SK-N-SH (cell line): ENCODE data around the gene MMAB. TPM values are rescaled to one million over a fixed set of nuclear protein-coding genes. Genes with fewer than 3 reads are reported as not detected.

Source experiments
- CTCF ChIA-PET: fragments of 300-600, 350-600 bp; formaldehyde crosslinking; extraction: SDS; loops from one replicate; lab custom pipeline; 2021; lab: Yijun Ruan, JAX
- POLR2A ChIA-PET: fragments of 350-600 bp; sonication (Branson Sonifier 250); formaldehyde crosslinking; extraction: SDS; loops from one replicate; lab custom pipeline; 2020; ENCODE audit warnings: antibody characterized with exemption, inconsistent platforms; lab: Yijun Ruan, JAX
- DNase-seq: peaks from one replicate; pipeline ENCODE4 v3.0.0; 2012
- H2AFZ ChIP-seq: fragments of 200-600 bp; sonication (generic); 2 replicates; pipeline ENCODE4 v1.8.1; 2016; ENCODE audit warnings: antibody characterized with exemption, mild to moderate bottlenecking, low read depth
- H3F3A ChIP-seq: fragments of 200-600 bp; sonication (generic); replicated peaks from 2 replicates; pipeline ENCODE3; 2016; ENCODE audit warnings: antibody characterized with exemption, mild to moderate bottlenecking; ENCODE audit not compliant: insufficient read depth
- H3K27ac ChIP-seq, 2 experiments: fragments of 200-500 bp in 1 of 2; fragments of 200-600 bp in 1 of 2; sonication (Bioruptor generic) in 1 of 2; sonication (generic), shearing (Covaris generic) in 1 of 2; 2 replicates each; pipeline versions ENCODE4 v1.5.1 to v1.6.1; 2014 to 2016; ENCODE audit warnings: low read depth in 2 of 2, inconsistent platforms in 1 of 2, low read length in 1 of 2, mild to moderate bottlenecking in 1 of 2, mixed read lengths in 1 of 2
- H3K27me3 ChIP-seq: fragments of 200-600 bp; sonication (generic), shearing (Covaris generic); 2 replicates; pipeline ENCODE4 v1.6.1; 2016; ENCODE audit warnings: mixed run types; ENCODE audit not compliant: insufficient read depth
- H3K36me3 ChIP-seq, 2 experiments: fragments of 200-500 bp in 1 of 2; fragments of 200-600 bp in 1 of 2; sonication (Bioruptor generic) in 1 of 2; sonication (generic) in 1 of 2; replicated peaks in 1 of 2; 2 replicates each; pipeline versions ENCODE3 to v1.5.1; 2014 to 2016; ENCODE audit warnings: low read length in 1 of 2, mild to moderate bottlenecking in 1 of 2; ENCODE audit not compliant: insufficient read depth in 2 of 2, control insufficient read depth in 1 of 2
- H3K4me1 ChIP-seq, 2 experiments: fragments of 200-500 bp in 1 of 2; fragments of 200-600 bp in 1 of 2; sonication (Bioruptor generic) in 1 of 2; sonication (generic), shearing (Covaris generic) in 1 of 2; 2 replicates each; pipeline versions ENCODE4 v1.5.1 to v1.6.1; 2014 to 2016; ENCODE audit warnings: low read depth in 1 of 2, low read length in 1 of 2, mixed run types in 1 of 2; ENCODE audit not compliant: insufficient read depth in 2 of 2, control insufficient read depth in 1 of 2
- H3K4me2 ChIP-seq: fragments of 200-600 bp; sonication (generic), shearing (Covaris generic); 2 replicates; pipeline ENCODE4 v1.6.1; 2017; ENCODE audit warnings: mixed run types
- H3K4me3 ChIP-seq, 2 experiments: fragments of 200-500 bp in 1 of 2; fragments of 200-600 bp in 1 of 2; sonication (Bioruptor generic) in 1 of 2; sonication (generic), shearing (Covaris generic) in 1 of 2; 2 replicates each; pipeline versions ENCODE4 v1.5.1 to v1.8.1; 2014 to 2016; ENCODE audit warnings: low read depth in 2 of 2, inconsistent platforms in 1 of 2, low read length in 1 of 2, mild to moderate bottlenecking in 1 of 2, mixed read lengths in 1 of 2, moderate library complexity in 1 of 2
- H3K79me2 ChIP-seq: fragments of 200-600 bp; sonication (generic); 2 replicates; pipeline ENCODE4 v1.8.1; 2017; ENCODE audit warnings: mild to moderate bottlenecking; ENCODE audit not compliant: insufficient read depth
- H3K9ac ChIP-seq: fragments of 200-600 bp; sonication (generic); 2 replicates; pipeline ENCODE4 v1.6.1; 2017; ENCODE audit warnings: mixed run types
- H3K9me2 ChIP-seq: fragments of 200-600 bp; sonication (generic); 2 replicates; pipeline ENCODE4 v1.6.1; 2017; ENCODE audit warnings: mixed run types
- H3K9me3 ChIP-seq: fragments of 200-600 bp; sonication (generic); 2 replicates; pipeline ENCODE4 v1.6.1; 2017; ENCODE audit warnings: mixed run types, mild to moderate bottlenecking, moderate library complexity
- H4K20me1 ChIP-seq: fragments of 200-600 bp; sonication (generic); 2 replicates; pipeline ENCODE4 v1.6.1; 2017; ENCODE audit warnings: mild to moderate bottlenecking, mixed run types; ENCODE audit not compliant: insufficient read depth
- CHD2 ChIP-seq: fragments of 150-350 bp; IDR thresholded peaks from 2 replicates; pipeline ENCODE4 v1.6.1; 2018; ENCODE audit warnings: low read length; ENCODE audit not compliant: partially characterized antibody
- FOXJ3 ChIP-seq: sonication (generic); formaldehyde crosslinking; IDR thresholded peaks from 2 replicates; pipeline ENCODE4 v1.5.1; 2020; ENCODE audit warnings: mild to moderate bottlenecking, missing genetic modification reagents
- FOXM1 ChIP-seq: IDR thresholded peaks from 2 replicates; pipeline ENCODE4 v1.4.0; 2012; ENCODE audit warnings: low read depth, mild to moderate bottlenecking
- IRF3 ChIP-seq: fragments of 150-350 bp; IDR thresholded peaks from 2 replicates; pipeline ENCODE4 v1.6.1; 2016; ENCODE audit warnings: mild to moderate bottlenecking, low read depth, low read length
- MAX ChIP-seq: IDR thresholded peaks from 2 replicates; pipeline ENCODE4 v1.4.0; 2012; ENCODE audit warnings: low read depth
- MEF2A ChIP-seq: IDR thresholded peaks from 2 replicates; pipeline ENCODE4 v1.4.0; 2012; ENCODE audit warnings: low read depth, borderline replicate concordance
- MXI1 ChIP-seq: IDR thresholded peaks from 2 replicates; pipeline ENCODE4 v1.6.1; 2012; ENCODE audit warnings: mild to moderate bottlenecking, low read depth, low read length, improper control_type of control experiment
- NFIC ChIP-seq: IDR thresholded peaks from 2 replicates; pipeline ENCODE4 v1.4.0; 2012; ENCODE audit warnings: borderline replicate concordance
- PBX3 ChIP-seq: IDR thresholded peaks from 2 replicates; pipeline ENCODE4; 2012
- RAD21 ChIP-seq: IDR thresholded peaks from 2 replicates; pipeline ENCODE4 v1.6.1; 2012; ENCODE audit warnings: mild to moderate bottlenecking, low read length
- RFX5 ChIP-seq: IDR thresholded peaks from 2 replicates; pipeline ENCODE4 v1.6.1; 2012; ENCODE audit warnings: mild to moderate bottlenecking, improper control_type of control experiment, low read length
- RXRA ChIP-seq: IDR thresholded peaks from 2 replicates; pipeline ENCODE4 v1.4.0; 2012; ENCODE audit warnings: low read depth, mild to moderate bottlenecking, borderline replicate concordance
- SMC3 ChIP-seq: IDR thresholded peaks from 2 replicates; pipeline ENCODE4 v1.6.1; 2012; ENCODE audit warnings: low read depth, low read length, improper control_type of control experiment
- TAF1 ChIP-seq: IDR thresholded peaks from 2 replicates; pipeline ENCODE4 v1.6.1; 2012; ENCODE audit warnings: low read depth, mild to moderate bottlenecking, low read length, moderate library complexity, borderline replicate concordance
- TCF12 ChIP-seq: IDR thresholded peaks from 2 replicates; pipeline ENCODE4 v1.4.0; 2012
- USF1 ChIP-seq: IDR thresholded peaks from 2 replicates; pipeline ENCODE4 v1.4.0; 2012; ENCODE audit warnings: low read depth, borderline replicate concordance
- YY1 ChIP-seq: IDR thresholded peaks from 2 replicates; pipeline ENCODE4 v1.4.0; 2012; ENCODE audit warnings: low read depth, mild to moderate bottlenecking
- WGBS: methylation state at CpG from one replicate; pipeline ENCODE4 v1.1.6; 2017; ENCODE audit warnings: low lambda C conversion rate; 5-methylcytosine and 5-hydroxymethylcytosine counted together
- polyA plus RNA-seq, 3 experiments: library from polyadenylated mRNA; depleted of rRNA; stranded (reverse); fragments of >200 nt; gene quantifications; 2 replicates each; pipeline ENCODE4 v1.2.3, GENCODE V29; 2012

The MMAB gene
- polyA plus RNA-seq, 1 of the 3 experiments (the other 2 are of a cell fraction), result 15.9 TPM

- Histone ChIP-seq H3K9me2 (no peaks in the 10 kb centered on the region), H4K20me1 (no peaks in the 10 kb centered on the region), H3F3A (no peaks in the 10 kb centered on the region), H3K27ac (no peak overlapping the region), H3K4me1 (peaks cover 0 to 5% of the 10 kb centered on the region in 2 experiments; a peak in 1 of 4 replicates), H3K36me3 (peaks cover 0 to 21% of the 10 kb centered on the region in 2 experiments), H3K9ac (no peak overlapping the region), H3K9me3 (no peaks in the 10 kb centered on the region), H2AFZ (no peak overlapping the region), H3K4me3 (no peak overlapping the region), H3K27me3 (no peaks in the 10 kb centered on the region), H3K79me2 (no peaks in the 10 kb centered on the region), H3K4me2 (no peak overlapping the region)
- CTCF ChIA-PET, result interaction anchor here (1.9 kb wide), 1 partner anchor 47 kb away, joined by 5 read pairs; no protein-coding TSS in a partner anchor
- TF ChIP-seq CHD2 (no peak), TCF12 (no peak), NFIC (no peak)
- DNase-seq, result no peak
- POLR2A ChIA-PET, result no interaction called here
- WGBS, result 94% methylated on average over 3 of the region's 3 CpGs
Measured at GRCh38 chr12:109567967-109568366, 5.3 kb downstream of the MMAB start.

- Histone ChIP-seq H3K4me2 (no peak overlapping the region), H3K27me3 (no peaks in the 10 kb centered on the region), H3K79me2 (no peaks in the 10 kb centered on the region), H3K9me2 (no peaks in the 10 kb centered on the region), H3K36me3 (peaks cover 0 to 21% of the 10 kb centered on the region in 2 experiments), H3F3A (no peaks in the 10 kb centered on the region), H3K4me1 (no peaks in the 10 kb centered on the region; a peak in 1 of 4 replicates), H2AFZ (no peak overlapping the region), H3K4me3 (no peak overlapping the region), H3K27ac (no peak overlapping the region), H4K20me1 (no peaks in the 10 kb centered on the region), H3K9me3 (no peaks in the 10 kb centered on the region), H3K9ac (no peak overlapping the region)
- POLR2A ChIA-PET, result interaction anchor here (0.6 kb wide), 1 partner anchor 96 kb away, joined by 3 read pairs; no protein-coding TSS in a partner anchor
- CTCF ChIA-PET, result interaction anchor here (1.9 kb wide), 1 partner anchor 47 kb away, joined by 5 read pairs; no protein-coding TSS in a partner anchor
- WGBS, result 96% methylated on average over 9 of the region's 10 CpGs
- DNase-seq, result no peak
- TF ChIP-seq YY1 (no peak), NFIC (no peak), FOXM1 (no peak), FOXJ3 (no peak), SMC3 (no peak), IRF3 (no peak), MAX (no peak), PBX3 (no peak), TAF1 (no peak), USF1 (no peak), MEF2A (no peak), RFX5 (no peak), MXI1 (no peak), RXRA (no peak), RAD21 (no peak)
Measured at GRCh38 chr12:109567296-109567695, 6.0 kb downstream of the MMAB start.
